Measurements from ENCODE around the gene TRIM10.
"Not testable (repeated sequence)": the region's sequence is repeated elsewhere in the genome, so short reads cannot be mapped to it uniquely, and the experiment has no call there.

- TF ChIP-seq CTCF (IDR thresholded peaks at IDR 0.05; ENCODE audit: low read depth, low read length); MAX (IDR thresholded peaks at IDR 0.05; ENCODE audit: low read depth, low read length); POLR2A (IDR thresholded peaks at IDR 0.05; ENCODE audit: extremely low read depth, insufficient read length); MYC (IDR thresholded peaks at IDR 0.05; ENCODE audit: low read depth, low read length): not testable (repeated sequence)
Observed at GRCh38 chr6:30118691-30119090, 42.3 kb downstream of the TRIM10 start.

Measured in NB4 (cell line).